Ishikawa (cell line): ENCODE measurements around the gene BEST4.

Source experiments
- CEBPB ChIP-seq: IDR thresholded peaks from 2 replicates; pipeline ENCODE4 v1.6.1; 2012
- CREB1 ChIP-seq: IDR thresholded peaks from 2 replicates; pipeline ENCODE4 v1.6.1; 2012; ENCODE audit warnings: low read depth
- NFIC ChIP-seq: IDR thresholded peaks from 2 replicates; pipeline ENCODE4 v1.6.1; 2012
- RAD21 ChIP-seq: IDR thresholded peaks from 2 replicates; pipeline ENCODE4 v1.6.1; 2012; ENCODE audit warnings: low read depth
- YY1 ChIP-seq: IDR thresholded peaks from 2 replicates; pipeline ENCODE4 v1.6.1; 2012; ENCODE audit warnings: low read depth
- ZBTB7A ChIP-seq: IDR thresholded peaks from 2 replicates; pipeline ENCODE4 v1.6.1; 2012; ENCODE audit warnings: low read depth
- TF ChIP-seq, protein P1 (sequence below): IDR thresholded peaks from 2 replicates; pipeline ENCODE4 v1.6.1; 2012; ENCODE audit warnings: low read depth, mild to moderate bottlenecking

DNA sequence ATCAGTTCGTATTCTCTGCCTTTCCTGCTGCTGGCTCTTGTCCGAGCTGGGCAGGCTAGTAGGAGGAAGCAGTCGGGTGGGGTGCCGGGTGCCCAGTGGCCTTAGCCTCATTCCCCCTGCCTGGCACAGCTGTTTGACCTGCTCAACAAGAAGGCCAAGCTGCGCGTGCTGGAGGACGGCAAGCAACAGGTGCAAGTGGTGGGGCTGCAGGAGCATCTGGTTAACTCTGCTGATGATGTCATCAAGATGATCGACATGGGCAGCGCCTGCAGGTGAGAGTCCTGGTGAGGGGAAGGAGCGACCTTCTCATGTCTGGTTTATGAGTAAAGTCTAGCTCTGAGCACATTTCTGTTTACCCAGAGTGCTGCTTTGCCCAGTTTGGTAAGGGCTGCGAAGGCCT is 28.9 kb downstream of the BEST4 start:
- TF ChIP-seq RAD21, result no peak
- TF ChIP-seq, protein P1, sequence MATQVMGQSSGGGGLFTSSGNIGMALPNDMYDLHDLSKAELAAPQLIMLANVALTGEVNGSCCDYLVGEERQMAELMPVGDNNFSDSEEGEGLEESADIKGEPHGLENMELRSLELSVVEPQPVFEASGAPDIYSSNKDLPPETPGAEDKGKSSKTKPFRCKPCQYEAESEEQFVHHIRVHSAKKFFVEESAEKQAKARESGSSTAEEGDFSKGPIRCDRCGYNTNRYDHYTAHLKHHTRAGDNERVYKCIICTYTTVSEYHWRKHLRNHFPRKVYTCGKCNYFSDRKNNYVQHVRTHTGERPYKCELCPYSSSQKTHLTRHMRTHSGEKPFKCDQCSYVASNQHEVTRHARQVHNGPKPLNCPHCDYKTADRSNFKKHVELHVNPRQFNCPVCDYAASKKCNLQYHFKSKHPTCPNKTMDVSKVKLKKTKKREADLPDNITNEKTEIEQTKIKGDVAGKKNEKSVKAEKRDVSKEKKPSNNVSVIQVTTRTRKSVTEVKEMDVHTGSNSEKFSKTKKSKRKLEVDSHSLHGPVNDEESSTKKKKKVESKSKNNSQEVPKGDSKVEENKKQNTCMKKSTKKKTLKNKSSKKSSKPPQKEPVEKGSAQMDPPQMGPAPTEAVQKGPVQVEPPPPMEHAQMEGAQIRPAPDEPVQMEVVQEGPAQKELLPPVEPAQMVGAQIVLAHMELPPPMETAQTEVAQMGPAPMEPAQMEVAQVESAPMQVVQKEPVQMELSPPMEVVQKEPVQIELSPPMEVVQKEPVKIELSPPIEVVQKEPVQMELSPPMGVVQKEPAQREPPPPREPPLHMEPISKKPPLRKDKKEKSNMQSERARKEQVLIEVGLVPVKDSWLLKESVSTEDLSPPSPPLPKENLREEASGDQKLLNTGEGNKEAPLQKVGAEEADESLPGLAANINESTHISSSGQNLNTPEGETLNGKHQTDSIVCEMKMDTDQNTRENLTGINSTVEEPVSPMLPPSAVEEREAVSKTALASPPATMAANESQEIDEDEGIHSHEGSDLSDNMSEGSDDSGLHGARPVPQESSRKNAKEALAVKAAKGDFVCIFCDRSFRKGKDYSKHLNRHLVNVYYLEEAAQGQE, result no peak
- TF ChIP-seq NFIC, result no peak
- TF ChIP-seq CEBPB, result no peak
- TF ChIP-seq CREB1, result no peak
- TF ChIP-seq YY1, result no peak
- no peak for TF ChIP-seq ZBTB7A
